ENCODE measurements around the gene CDC26.

DNA sequence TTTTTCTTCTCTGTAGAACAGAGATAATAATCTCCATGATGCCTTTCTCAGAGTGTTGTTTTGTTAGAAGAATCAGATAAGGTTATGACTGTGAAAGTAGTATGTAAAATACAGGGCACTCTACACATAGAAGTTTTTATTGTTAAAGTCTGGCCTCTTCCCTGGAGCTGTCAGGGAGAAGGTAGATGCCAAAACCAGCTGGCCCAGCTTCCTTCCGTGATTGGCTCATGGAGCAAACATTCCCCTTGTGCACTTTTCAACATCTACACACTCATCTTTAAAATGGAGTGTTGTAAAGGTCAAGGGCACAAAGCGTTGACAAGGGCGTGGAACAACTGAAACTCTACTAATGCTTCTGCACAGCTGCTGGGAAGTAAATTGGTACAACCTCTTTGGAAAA lies 35.2 kb upstream of the CDC26 start:
- TF ChIP-seq, protein P1, sequence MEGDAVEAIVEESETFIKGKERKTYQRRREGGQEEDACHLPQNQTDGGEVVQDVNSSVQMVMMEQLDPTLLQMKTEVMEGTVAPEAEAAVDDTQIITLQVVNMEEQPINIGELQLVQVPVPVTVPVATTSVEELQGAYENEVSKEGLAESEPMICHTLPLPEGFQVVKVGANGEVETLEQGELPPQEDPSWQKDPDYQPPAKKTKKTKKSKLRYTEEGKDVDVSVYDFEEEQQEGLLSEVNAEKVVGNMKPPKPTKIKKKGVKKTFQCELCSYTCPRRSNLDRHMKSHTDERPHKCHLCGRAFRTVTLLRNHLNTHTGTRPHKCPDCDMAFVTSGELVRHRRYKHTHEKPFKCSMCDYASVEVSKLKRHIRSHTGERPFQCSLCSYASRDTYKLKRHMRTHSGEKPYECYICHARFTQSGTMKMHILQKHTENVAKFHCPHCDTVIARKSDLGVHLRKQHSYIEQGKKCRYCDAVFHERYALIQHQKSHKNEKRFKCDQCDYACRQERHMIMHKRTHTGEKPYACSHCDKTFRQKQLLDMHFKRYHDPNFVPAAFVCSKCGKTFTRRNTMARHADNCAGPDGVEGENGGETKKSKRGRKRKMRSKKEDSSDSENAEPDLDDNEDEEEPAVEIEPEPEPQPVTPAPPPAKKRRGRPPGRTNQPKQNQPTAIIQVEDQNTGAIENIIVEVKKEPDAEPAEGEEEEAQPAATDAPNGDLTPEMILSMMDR (IDR thresholded peaks at IDR 0.05): no peak
- TF ChIP-seq POLR2A (IDR thresholded peaks at IDR 0.05): no peak

Measured in adrenal gland (tissue), 5 donors.